ENCODE data around the gene IFNA2.

GRCh38 chr9:21350787-21351186, 34.4 kb downstream of the IFNA2 start, which contains the start of gene IFNA6:
- TF ChIP-seq CTCF (IDR thresholded peaks at IDR 0.05; ENCODE audit: insufficient read depth, low read length) (no peak), POLR2AphosphoS5 (IDR thresholded peaks at IDR 0.05; ENCODE audit: low read depth) (no peak)

Measured in HL-60 (cell line).